Cardiac ventricle fibroblast (primary cell): ENCODE results near the gene DAP. TPM values are rescaled to one million over a fixed set of nuclear protein-coding genes. Genes with fewer than 3 reads are reported as not detected.

Source experiments
- total RNA-seq: library from RNA; depleted of rRNA; stranded (reverse); fragments of >200 nt; gene quantifications from 2 replicates; pipeline ENCODE4 v1.2.3, GENCODE V29; 2015

The DAP gene
- total RNA-seq: 103 and 107 TPM in 2 replicates

GRCh38 chr5:10761185-10761932 lies at the start of gene DAP:
DAP (minus strand) TSS chr5:10761234; CDS start chr5:10761068, 166 bp downstream.

Other genes starting within 250 kb of the DAP start
- 2.2 TPM in 2 replicates for gene ANKRD33B, start 197.2 kb downstream of the DAP start, total RNA-seq